ENCODE measurements around the gene AKAP8L. TPM values are rescaled to one million over a fixed set of nuclear protein-coding genes. Genes with fewer than 3 reads are reported as not detected.

AKAP8L gene
- total and polyA plus RNA-seq, 9 of the 15 experiments (the other 6 are each of a cell fraction or from before 2014, with no cell fraction given): 2.4 to 116 (median 70.7) TPM

DNA sequence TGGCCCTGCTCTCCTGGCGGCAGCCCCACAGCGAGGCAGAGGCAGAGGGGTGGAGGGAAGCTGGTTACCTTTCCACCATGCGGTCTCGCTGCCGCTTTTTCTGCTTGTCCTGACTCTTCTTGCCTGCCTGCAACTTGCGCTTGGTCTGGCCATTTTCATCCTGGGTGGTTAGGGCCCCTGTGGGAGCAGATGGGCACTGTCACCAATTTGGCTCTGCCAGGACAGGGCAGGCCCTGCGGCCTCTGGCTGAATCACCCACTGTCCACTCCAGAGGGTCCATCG is 19.6 kb downstream of the AKAP8L start:
- ChIA-PET CTCF (ENCODE audit: low intra/inter-chr PET ratio) (no interaction called here), POLR2A (interaction anchor here (0.7 to 1.4 kb wide), 3 partner anchors 8 to 45 kb away, joined by 3 to 5 read pairs (median 3); no protein-coding TSS in a partner anchor)
- Histone ChIP-seq H3K4me3 (no peak overlapping the region), H3K9me3 (replicated peaks; ENCODE audit: control insufficient read depth, insufficient read depth, low read depth, low read length) (no peaks in the 10 kb centered on the region), H3K36me3 (ENCODE audit: control insufficient read depth, insufficient read depth, low read length) (peaks cover 91% of the 10 kb centered on the region), H3K27ac (ENCODE audit: extremely low read depth, low read depth, low read length) (no peak overlapping the region), H3K4me2 (ENCODE audit: insufficient read depth, low read length) (no peak overlapping the region), H3K79me2 (ENCODE audit: control insufficient read depth, insufficient read depth, low read length) (peaks cover 31% of the 10 kb centered on the region), H4K20me1 (replicated peaks; ENCODE audit: control insufficient read depth, insufficient read depth, low read length) (peaks cover 11% of the 10 kb centered on the region), H3K27me3 (ENCODE audit: control insufficient read depth in 2 of 2, insufficient read depth in 2 of 2, low read length in 2 of 2) (no peaks in the 10 kb centered on the region), H3K4me1 (replicated peaks in 1 of 2; ENCODE audit: control insufficient read depth in 2 of 2, insufficient read depth in 2 of 2, low read length in 2 of 2) (peaks cover 0 to 16% of the 10 kb centered on the region in 2 experiments; a peak in 2 of 5 replicates), H3K9me1 (ENCODE audit: control insufficient read depth, insufficient read depth, low read length) (peaks cover 3% of the 10 kb centered on the region), H3K9ac (ENCODE audit: insufficient read depth in 1 of 2, low read depth in 2 of 2, low read length in 2 of 2) (no peak overlapping the region; a peak in 1 of 4 replicates), H2AFZ (ENCODE audit: low read depth, low read length) (no peak overlapping the region)
- intact Hi-C loops (cut with micrococcal nuclease): no loop called here
- ATAC-seq: no peak
- FAIRE-seq: no peak
- WGBS (ENCODE audit: insufficient coverage, low coverage, missing lambda C conversion rate): 95% methylated on average over 3 of the region's 8 CpGs
- DNase-seq (ENCODE audit: extremely low read depth in 1 of 4, low spot score in 3 of 4): no peak
- BruUV-seq (replicated peaks): no TSS peak
- TF ChIP-seq ETV5 (CRISPR knock-in tag; IDR thresholded peaks at IDR 0.05; ENCODE audit: low read depth): no peak
- in situ Hi-C loops (cut with MboI): no loop called here

DNA sequence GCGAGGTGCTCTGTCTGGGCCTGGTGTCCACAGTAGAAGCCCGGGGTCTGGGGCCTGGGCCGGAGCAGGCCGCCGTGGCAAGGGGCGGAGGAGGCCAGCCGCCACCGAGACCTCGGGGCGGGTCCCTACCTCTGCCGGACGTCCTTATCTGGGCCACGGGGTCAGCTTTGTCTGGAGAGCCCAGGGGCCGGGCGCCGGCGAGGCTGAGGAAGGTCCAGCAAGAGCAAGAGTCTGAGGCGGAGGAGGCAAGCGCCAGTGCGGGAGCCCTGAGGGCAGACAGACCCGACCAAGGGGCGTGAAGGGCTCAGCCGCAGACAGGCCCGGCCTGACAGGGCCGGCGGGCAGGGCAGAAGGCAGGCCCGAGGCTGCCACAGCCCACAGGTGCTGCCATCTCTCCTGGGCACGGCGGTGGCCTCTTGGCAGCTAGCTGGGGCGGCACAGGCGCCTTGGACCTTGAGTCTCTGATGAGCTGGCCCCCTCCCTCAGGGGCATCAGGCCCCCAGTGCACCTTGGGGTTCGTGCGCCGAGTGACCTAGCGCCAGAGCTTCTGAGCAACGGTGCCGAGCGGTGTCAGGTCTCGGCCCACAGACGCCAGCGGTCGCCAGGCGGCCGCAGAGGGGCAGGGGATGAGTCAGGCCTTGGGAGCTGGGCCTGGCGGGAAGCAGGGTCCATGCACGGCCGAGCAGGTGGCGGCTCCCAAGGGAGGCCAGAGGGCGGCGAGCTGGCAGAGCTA is 20.1 kb downstream of the AKAP8L start:
- Histone ChIP-seq H3K4me2 (ENCODE audit: insufficient read depth, low read length) (no peak overlapping the region), H3K4me1 (replicated peaks in 1 of 2; ENCODE audit: control insufficient read depth in 2 of 2, insufficient read depth in 2 of 2, low read length in 2 of 2) (peaks cover 0 to 16% of the 10 kb centered on the region in 2 experiments; a peak in 1 of 5 replicates), H3K4me3 (no peak overlapping the region), H3K27me3 (ENCODE audit: control insufficient read depth in 2 of 2, insufficient read depth in 2 of 2, low read length in 2 of 2) (no peaks in the 10 kb centered on the region), H3K27ac (ENCODE audit: extremely low read depth, low read depth, low read length) (no peak overlapping the region), H3K9ac (ENCODE audit: insufficient read depth in 1 of 2, low read depth in 2 of 2, low read length in 2 of 2) (no peak overlapping the region; a peak in 1 of 4 replicates), H3K79me2 (ENCODE audit: control insufficient read depth, insufficient read depth, low read length) (peaks cover 26% of the 10 kb centered on the region), H4K20me1 (replicated peaks; ENCODE audit: control insufficient read depth, insufficient read depth, low read length) (peaks cover 6% of the 10 kb centered on the region), H3K36me3 (ENCODE audit: control insufficient read depth, insufficient read depth, low read length) (peaks cover 90% of the 10 kb centered on the region), H3K9me1 (ENCODE audit: control insufficient read depth, insufficient read depth, low read length) (no peaks in the 10 kb centered on the region), H3K9me3 (replicated peaks; ENCODE audit: control insufficient read depth, insufficient read depth, low read depth, low read length) (no peaks in the 10 kb centered on the region), H2AFZ (ENCODE audit: low read depth, low read length) (no peak overlapping the region)
- CTCF ChIA-PET (ENCODE audit: low intra/inter-chr PET ratio): no interaction called here
- BruUV-seq (replicated peaks): no TSS peak
- TF ChIP-seq ZBTB33 (CRISPR knock-in tag; IDR thresholded peaks at IDR 0.05) (0 out of 2 replicates have a peak, but pooled peaks have one; percentile 27), NUFIP1 (IDR thresholded peaks at IDR 0.05; ENCODE audit: partially characterized antibody) (no peak), ZNF717 (CRISPR knock-in tag; IDR thresholded peaks at IDR 0.05) (no peak), PHTF2 (CRISPR knock-in tag; IDR thresholded peaks at IDR 0.05) (no peak), POLR2A (conservative IDR thresholded peaks at IDR 0.05) (no peak), ATF7 (IDR thresholded peaks at IDR 0.05) (no peak), IRF2 (CRISPR knock-in tag; IDR thresholded peaks at IDR 0.05) (no peak), SMARCA4 (IDR thresholded peaks at IDR 0.05) (no peak), MCM5 (IDR thresholded peaks at IDR 0.05; ENCODE audit: low read depth) (no peak), POLR2G (IDR thresholded peaks at IDR 0.05; ENCODE audit: low read depth, low read length) (peak; percentile 41; the same call in 1 of the 2 replicates), RBM22 (IDR thresholded peaks at IDR 0.05; ENCODE audit: low read depth, low read length, poor library complexity, severe bottlenecking) (peak; percentile 1)
- in situ Hi-C loops (cut with MboI): no loop called here
- WGBS (ENCODE audit: insufficient coverage, low coverage, missing lambda C conversion rate): 93% methylated on average over 20 of the region's 50 CpGs
- intact Hi-C loops (cut with micrococcal nuclease): no loop called here
- FAIRE-seq (no peak), DNase-seq (ENCODE audit: extremely low read depth in 1 of 4, low spot score in 3 of 4) (peak in 1 of 4 experiments; percentile 35), ATAC-seq (no peak)
- POLR2A ChIA-PET: interaction anchor here (0.7 to 1.4 kb wide), 5 partner anchors 8 to 44 kb away, joined by 3 to 5 read pairs (median 3); partner anchors contain the start of gene AKAP8L
